Uterus (tissue), 4 donors: ENCODE results near the gene C2orf92. TPM values are rescaled to one million over a fixed set of nuclear protein-coding genes. Genes with fewer than 3 reads are reported as not detected.

ENCODE experiments used
- DNase-seq, 2 donors: peaks; one replicate each; pipeline ENCODE4 v3.0.0-alpha.2; 2019 to 2020
- H3K27ac ChIP-seq, 2 donors: fragments of 200-600 bp; sonication (generic); 1 replicate in 1 of 2; 2 replicates in 1 of 2; pipeline ENCODE4 v1.5.1; 2016 to 2018
- H3K27me3 ChIP-seq, 2 donors: fragments of 200-600 bp; sonication (generic); one replicate each; pipeline ENCODE4 v1.5.1; 2018 to 2019; ENCODE audit warnings: control low read depth in 1 of 2
- H3K36me3 ChIP-seq, 2 donors: fragments of 200-600 bp; sonication (generic); one replicate each; pipeline ENCODE4 v1.5.1; 2019; ENCODE audit warnings: control low read depth in 1 of 2
- H3K4me1 ChIP-seq, 2 donors: fragments of 200-600 bp; sonication (generic); one replicate each; pipeline ENCODE4 v1.5.1; 2018 to 2019; ENCODE audit warnings: control low read depth in 1 of 2
- H3K4me3 ChIP-seq, 2 donors: fragments of 200-600 bp; sonication (generic); 1 replicate in 1 of 2; 2 replicates in 1 of 2; pipeline ENCODE4 v1.5.1; 2018 to 2019; ENCODE audit warnings: mild to moderate bottlenecking in 1 of 2
- H3K9me3 ChIP-seq, 2 donors: fragments of 200-600 bp; sonication (generic); one replicate each; pipeline ENCODE4 v1.5.1; 2019; ENCODE audit warnings: control low read depth in 1 of 2
- POLR2A ChIP-seq, 2 donors: fragments of 450-650 bp; IDR thresholded peaks; one replicate each; pipeline ENCODE4 v1.6.1; 2016; ENCODE audit warnings: antibody characterized with exemption in 2 of 2, mild to moderate bottlenecking in 1 of 2, moderate library complexity in 1 of 2
- intact Hi-C: fragments of 100-400 bp; cut with DNase I; formaldehyde crosslinking; loops from one replicate; pipeline ENCODE4 v1.15.1; 2023; ENCODE audit warnings: low total_unique reads
- total RNA-seq, 4 donors: library from RNA; depleted of rRNA in 3 of 4; stranded (reverse); fragments of >200 nt in 3 of 4; gene quantifications; one replicate each; pipeline versions ENCODE4 v1.1.0 to v1.2.4, GENCODE V29; 2014 to 2023
- TF ChIP-seq, protein P1 (sequence below), 4 experiments: fragments of 200-600 bp in 2 of 4; fragments of 450-650 bp in 2 of 4; sonication (generic) in 2 of 4; IDR thresholded peaks; one replicate each; pipeline ENCODE4 v1.5.1; 2016 to 2019; ENCODE audit warnings: antibody characterized with exemption in 4 of 4, mild to moderate bottlenecking in 2 of 4, moderate library complexity in 1 of 4
- donor health status: DM: yes; HTN: yes; CAD: no.

Gene C2orf92
- total RNA-seq, 4 donors from 2014 or later, result 5.4 to 17.9 (median 14.0) TPM

DNA sequence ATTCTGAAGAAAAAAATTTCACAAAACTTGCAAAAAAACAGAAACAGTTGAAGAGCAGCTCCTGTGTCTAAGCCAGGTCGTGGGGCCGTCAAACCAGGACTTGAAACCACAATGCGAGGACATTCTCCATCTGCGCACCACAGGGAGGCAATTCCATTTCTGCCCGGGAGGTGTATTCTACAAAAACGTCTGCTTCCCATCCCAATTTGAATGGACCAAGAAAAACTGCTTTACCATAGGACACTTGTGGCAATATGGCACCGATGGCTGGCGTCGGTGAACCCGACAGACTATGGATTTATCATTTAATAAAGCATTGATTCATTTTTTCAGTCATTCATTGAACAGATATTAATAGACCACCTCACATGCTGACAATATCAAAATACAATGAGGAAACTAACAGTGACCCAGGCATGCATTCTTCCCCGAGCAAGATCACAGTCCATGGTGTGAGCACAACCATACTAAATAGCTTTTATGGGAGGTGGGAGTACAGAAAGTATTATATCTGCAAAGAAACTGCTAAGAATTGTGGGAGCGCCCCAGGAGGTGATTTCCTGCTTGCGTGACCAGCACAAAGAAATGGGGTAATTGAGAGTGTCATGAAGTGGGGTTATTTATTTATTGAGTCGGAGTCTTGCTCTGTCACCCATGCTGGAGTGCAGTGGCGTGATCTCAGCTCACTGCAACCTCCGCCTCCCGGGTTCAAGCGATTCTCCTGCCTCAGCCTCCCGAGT, 33.4 kb downstream of the C2orf92 start:
- no peak for DNase-seq
- H3K27me3 ChIP-seq, result no peaks in the 10 kb centered on the region

DNA sequence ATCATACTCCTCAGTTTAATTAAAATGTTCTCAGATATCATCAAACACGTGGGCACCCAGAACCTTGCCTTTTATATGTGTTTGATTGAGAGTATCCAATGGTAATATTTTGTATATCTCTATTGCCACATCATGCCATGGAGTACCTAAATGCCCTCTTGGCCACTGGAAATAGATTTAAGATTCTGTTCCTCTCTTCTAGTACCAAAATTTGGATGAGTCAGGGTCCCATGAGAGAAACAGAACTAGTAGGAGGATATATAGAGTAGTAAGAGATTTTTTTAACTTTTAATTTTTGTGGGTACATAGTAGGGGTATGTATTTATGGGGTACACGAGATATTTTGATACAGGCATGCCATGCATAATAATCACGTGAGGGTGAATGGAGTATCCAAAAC, 34.2 kb downstream of the C2orf92 start:
- intact Hi-C loops, result no loop called here
- H3K4me1 ChIP-seq, result no peaks in the 10 kb centered on the region
- H3K36me3 ChIP-seq, result no peaks in the 10 kb centered on the region
- TF ChIP-seq POLR2A (IDR thresholded peaks at IDR 0.05), result no peak
- TF ChIP-seq, protein P1, sequence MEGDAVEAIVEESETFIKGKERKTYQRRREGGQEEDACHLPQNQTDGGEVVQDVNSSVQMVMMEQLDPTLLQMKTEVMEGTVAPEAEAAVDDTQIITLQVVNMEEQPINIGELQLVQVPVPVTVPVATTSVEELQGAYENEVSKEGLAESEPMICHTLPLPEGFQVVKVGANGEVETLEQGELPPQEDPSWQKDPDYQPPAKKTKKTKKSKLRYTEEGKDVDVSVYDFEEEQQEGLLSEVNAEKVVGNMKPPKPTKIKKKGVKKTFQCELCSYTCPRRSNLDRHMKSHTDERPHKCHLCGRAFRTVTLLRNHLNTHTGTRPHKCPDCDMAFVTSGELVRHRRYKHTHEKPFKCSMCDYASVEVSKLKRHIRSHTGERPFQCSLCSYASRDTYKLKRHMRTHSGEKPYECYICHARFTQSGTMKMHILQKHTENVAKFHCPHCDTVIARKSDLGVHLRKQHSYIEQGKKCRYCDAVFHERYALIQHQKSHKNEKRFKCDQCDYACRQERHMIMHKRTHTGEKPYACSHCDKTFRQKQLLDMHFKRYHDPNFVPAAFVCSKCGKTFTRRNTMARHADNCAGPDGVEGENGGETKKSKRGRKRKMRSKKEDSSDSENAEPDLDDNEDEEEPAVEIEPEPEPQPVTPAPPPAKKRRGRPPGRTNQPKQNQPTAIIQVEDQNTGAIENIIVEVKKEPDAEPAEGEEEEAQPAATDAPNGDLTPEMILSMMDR (IDR thresholded peaks at IDR 0.05), result no peak
- H3K9me3 ChIP-seq, result no peaks in the 10 kb centered on the region
- no peaks in the 10 kb centered on the region for H3K27me3 ChIP-seq
- no peak overlapping the region for H3K27ac ChIP-seq
- no peak for DNase-seq
- H3K4me3 ChIP-seq, result no peak overlapping the region

More for the DNA sequence above, 33.4 kb downstream of the C2orf92 start:
- Histone ChIP-seq H3K9me3 (no peaks in the 10 kb centered on the region), H3K4me1 (no peaks in the 10 kb centered on the region), H3K36me3 (no peaks in the 10 kb centered on the region), H3K4me3 (no peak overlapping the region), H3K27ac (no peak overlapping the region)
- TF ChIP-seq, protein P1 (IDR thresholded peaks at IDR 0.05), result no peak
- TF ChIP-seq POLR2A (IDR thresholded peaks at IDR 0.05), result no peak
- intact Hi-C loops, result no loop called here

DNA sequence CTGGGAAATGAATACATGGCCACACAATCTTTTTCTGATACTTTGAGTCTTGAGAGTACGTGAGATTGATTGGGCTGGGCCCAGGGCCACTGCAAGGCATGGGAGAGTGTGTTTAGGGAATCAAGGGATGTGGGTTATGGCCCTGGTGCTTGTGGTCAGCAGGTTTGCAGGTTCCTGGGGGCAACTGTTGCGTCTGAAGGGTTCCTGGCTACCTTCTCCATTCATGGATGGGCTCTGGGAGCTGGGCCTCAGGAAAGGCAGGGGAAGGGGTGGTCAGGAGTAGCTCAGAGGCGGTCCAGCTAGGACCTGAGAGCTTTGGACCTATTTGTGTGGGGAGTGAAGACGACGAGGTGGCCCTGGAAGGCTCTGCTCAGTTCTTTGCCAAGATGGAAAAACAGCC, 35.5 kb downstream of the C2orf92 start:
- intact Hi-C loops, result no loop called here
- H3K27me3 ChIP-seq, result no peaks in the 10 kb centered on the region
- DNase-seq, result no peak
- TF ChIP-seq POLR2A (IDR thresholded peaks at IDR 0.05), result no peak
- TF ChIP-seq, protein P1 (IDR thresholded peaks at IDR 0.05), result no peak
- no peaks in the 10 kb centered on the region for H3K4me1 ChIP-seq
- H3K9me3 ChIP-seq, result no peaks in the 10 kb centered on the region
- no peak overlapping the region for H3K4me3 ChIP-seq
- no peaks in the 10 kb centered on the region for H3K36me3 ChIP-seq
- H3K27ac ChIP-seq, result no peak overlapping the region

DNA sequence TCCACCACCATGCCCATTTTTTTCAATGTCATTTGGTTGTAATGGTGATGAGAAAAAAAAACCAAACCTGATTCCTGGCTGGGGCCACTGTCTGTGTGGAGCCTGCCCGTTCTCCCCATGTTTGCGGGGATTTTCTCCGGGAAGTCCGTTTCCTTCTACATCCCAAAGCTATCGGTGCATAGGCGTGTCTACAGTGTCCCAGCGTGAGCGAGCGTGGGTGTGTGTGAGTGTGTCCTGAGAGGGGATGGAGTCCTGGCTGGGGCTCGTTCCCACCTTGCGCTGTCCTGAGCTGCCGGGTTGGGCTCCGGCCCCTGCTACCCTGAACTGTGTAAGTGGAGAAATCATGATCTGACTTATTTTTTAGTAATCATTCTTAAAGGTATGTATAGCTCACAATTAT, 36.6 kb downstream of the C2orf92 start:
- H3K27me3 ChIP-seq, result no peaks in the 10 kb centered on the region
- H3K27ac ChIP-seq, result no peak overlapping the region
- TF ChIP-seq, protein P1 (IDR thresholded peaks at IDR 0.05), result no peak
- TF ChIP-seq POLR2A (IDR thresholded peaks at IDR 0.05), result no peak
- intact Hi-C loops, result no loop called here
- no peaks in the 10 kb centered on the region for H3K9me3 ChIP-seq
- no peak for DNase-seq
- no peaks in the 10 kb centered on the region for H3K36me3 ChIP-seq
- H3K4me3 ChIP-seq, result no peak overlapping the region
- H3K4me1 ChIP-seq, result no peaks in the 10 kb centered on the region

DNA sequence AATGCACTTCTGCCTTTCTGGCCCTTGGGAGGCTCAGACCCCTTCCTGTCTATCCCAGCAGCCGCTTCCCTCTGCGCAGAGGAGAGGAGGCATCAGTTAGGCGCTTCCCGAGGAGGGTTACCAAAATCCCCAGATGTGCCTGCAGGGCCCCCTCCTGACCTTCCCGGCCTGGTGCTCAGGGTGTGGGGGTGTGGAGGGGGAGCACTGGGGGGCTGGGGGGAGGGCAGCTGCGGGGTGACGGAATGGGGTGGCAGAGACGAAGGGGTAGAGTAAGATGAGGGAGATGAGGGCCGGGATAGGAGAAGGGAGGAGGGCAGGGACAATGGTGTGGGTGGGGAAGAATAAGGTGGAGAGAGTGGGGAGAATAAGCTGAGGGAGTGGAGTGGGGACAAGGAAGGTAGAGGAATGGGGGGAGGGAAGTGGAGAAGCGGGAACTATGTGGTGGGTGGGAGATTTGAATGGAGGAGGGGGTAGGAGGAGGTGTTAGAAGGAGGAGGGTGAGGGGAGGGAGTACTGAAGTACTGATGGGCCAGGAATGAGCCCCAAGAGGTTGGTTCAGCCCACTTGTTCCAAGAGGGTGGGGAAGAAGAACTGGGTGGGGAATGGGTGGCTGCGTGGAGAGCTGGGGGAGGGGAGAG, 37.3 kb downstream of the C2orf92 start:
- no peaks in the 10 kb centered on the region for H3K9me3 ChIP-seq
- H3K4me1 ChIP-seq, result no peaks in the 10 kb centered on the region
- H3K27ac ChIP-seq, result no peak overlapping the region
- intact Hi-C loops, result no loop called here
- no peaks in the 10 kb centered on the region for H3K27me3 ChIP-seq
- DNase-seq, result no peak
- H3K36me3 ChIP-seq, result no peaks in the 10 kb centered on the region
- no peak overlapping the region for H3K4me3 ChIP-seq
- TF ChIP-seq, protein P1 (IDR thresholded peaks at IDR 0.05), result no peak
